Activated naive CD4-positive, alpha-beta T cell treated with anti-CD3 and anti-CD28 coated beads for 36 hours (primary cell): Measurements from ENCODE around the gene MDM1. TPM values are rescaled to one million over a fixed set of nuclear protein-coding genes. Genes with fewer than 3 reads are reported as not detected.

Source experiments
- CTCF ChIA-PET: fragments of 350-600 bp; sonication (Branson Sonifier 250); formaldehyde crosslinking; loops from one replicate; lab custom pipeline; 2021; ENCODE audit warnings: antibody characterized with exemption; lab: Charles Lee
- DNase-seq: peaks from one replicate; pipeline ENCODE4 v3.0.0-alpha.2; 2020
- H3K27ac Mint-ChIP-seq: one replicate; pipeline ENCODE4 v1.8.0; 2021; ENCODE audit warnings: mild to moderate bottlenecking, mixed read lengths
- H3K27me3 Mint-ChIP-seq: one replicate; pipeline ENCODE4 v1.8.0; 2021; ENCODE audit warnings: low read depth, mixed read lengths
- H3K36me3 Mint-ChIP-seq: one replicate; pipeline ENCODE4 v1.8.0; 2021; ENCODE audit warnings: low read depth, mixed read lengths
- H3K4me1 Mint-ChIP-seq: one replicate; pipeline ENCODE4 v1.8.0; 2021; ENCODE audit warnings: low read depth, mixed read lengths
- H3K4me3 Mint-ChIP-seq: one replicate; pipeline ENCODE4 v1.8.0; 2021; ENCODE audit warnings: mild to moderate bottlenecking, moderate library complexity, mixed read lengths
- H3K9me3 Mint-ChIP-seq: one replicate; pipeline ENCODE4 v1.8.0; 2021; ENCODE audit warnings: mixed read lengths
- intact Hi-C: fragments of 100-400 bp; cut with micrococcal nuclease; formaldehyde crosslinking; loops from one replicate; pipeline ENCODE4 v1.15.1; 2023
- total RNA-seq, 2 experiments: library from RNA; stranded (reverse); gene quantifications; one replicate each; pipeline ENCODE4 v1.2.3, GENCODE V29; 2021

The MDM1 gene
- total RNA-seq, 2 experiments from 2014 or later, result 16.5 to 20.8 TPM

- Mint-ChIP-seq H3K27ac (no peak overlapping the region), H3K36me3 (no peaks in the 10 kb centered on the region), H3K4me3 (no peak overlapping the region), H3K4me1 (peaks cover 21% of the 10 kb centered on the region), H3K27me3 (peaks cover 22% of the 10 kb centered on the region), H3K9me3 (peaks cover 3% of the 10 kb centered on the region)
- no peak for DNase-seq
- intact Hi-C loops, result no loop called here
- CTCF ChIA-PET, result interaction anchor here (0.6 to 1.2 kb wide), 2 partner anchors 27 to 49 kb away, joined by 3 read pairs; no protein-coding TSS in a partner anchor
Measured at GRCh38 chr12:68285541-68285940, 46.6 kb downstream of the MDM1 start.

- no peak for DNase-seq
- Mint-ChIP-seq H3K36me3 (no peaks in the 10 kb centered on the region), H3K4me1 (peaks cover 22% of the 10 kb centered on the region), H3K4me3 (no peak overlapping the region), H3K9me3 (no peaks in the 10 kb centered on the region), H3K27me3 (peaks cover 24% of the 10 kb centered on the region), H3K27ac (no peak overlapping the region)
- intact Hi-C loops, result no loop called here
- CTCF ChIA-PET, result interaction anchor here (0.7 to 1.9 kb wide), 3 partner anchors 48 to 94 kb away, joined by 3 to 6 read pairs (median 6); no protein-coding TSS in a partner anchor
Measured at GRCh38 chr12:68281322-68282077, 50.7 kb downstream of the MDM1 start.

- DNase-seq, result no peak
- Mint-ChIP-seq H3K4me3 (no peak overlapping the region), H3K9me3 (no peaks in the 10 kb centered on the region), H3K4me1 (peaks cover 24% of the 10 kb centered on the region), H3K27ac (no peak overlapping the region), H3K36me3 (no peaks in the 10 kb centered on the region), H3K27me3 (peaks cover 24% of the 10 kb centered on the region)
- intact Hi-C loops, result no loop called here
- CTCF ChIA-PET, result interaction anchor here (1.1 kb wide), 1 partner anchor 240 kb away, joined by 4 read pairs; no protein-coding TSS in a partner anchor
Measured at GRCh38 chr12:68280240-68280639, 51.9 kb downstream of the MDM1 start.

- no peak overlapping the region for H3K4me3 Mint-ChIP-seq
- intact Hi-C loops, result no loop called here
- DNase-seq, result no peak
- peaks cover 22% of the 10 kb centered on the region for H3K27me3 Mint-ChIP-seq
- H3K27ac Mint-ChIP-seq, result no peak overlapping the region
- peaks cover 24% of the 10 kb centered on the region for H3K4me1 Mint-ChIP-seq
- no peaks in the 10 kb centered on the region for H3K36me3 Mint-ChIP-seq
- no peaks in the 10 kb centered on the region for H3K9me3 Mint-ChIP-seq
- CTCF ChIA-PET, result no interaction called here
Measured at GRCh38 chr12:68279227-68280054, 52.7 kb downstream of the MDM1 start.

GRCh38 chr12:68276402-68276930 is 55.7 kb downstream of the MDM1 start:
- DNase-seq, result no peak
- H3K27ac Mint-ChIP-seq, result no peak overlapping the region
- no peak overlapping the region for H3K4me3 Mint-ChIP-seq
- H3K4me1 Mint-ChIP-seq, result peaks cover 19% of the 10 kb centered on the region
- CTCF ChIA-PET, result interaction anchor here (0.6 to 1.1 kb wide), 2 partner anchors 41 to 505 kb away, joined by 3 read pairs; no protein-coding TSS in a partner anchor
- intact Hi-C loops, result loop anchor here (1.0 kb wide), 1 partner anchor 8 kb away; no protein-coding TSS in a partner anchor
- H3K9me3 Mint-ChIP-seq, result no peaks in the 10 kb centered on the region
- no peaks in the 10 kb centered on the region for H3K36me3 Mint-ChIP-seq
- peaks cover 17% of the 10 kb centered on the region for H3K27me3 Mint-ChIP-seq

GRCh38 chr12:68272732-68273131 is 59.4 kb downstream of the MDM1 start:
- H3K27me3 Mint-ChIP-seq, result peaks cover 29% of the 10 kb centered on the region
- no peaks in the 10 kb centered on the region for H3K36me3 Mint-ChIP-seq
- CTCF ChIA-PET, result interaction anchor here (2.7 kb wide), 1 partner anchor 50 kb away, joined by 7 read pairs; no protein-coding TSS in a partner anchor
- H3K4me1 Mint-ChIP-seq, result peaks cover 14% of the 10 kb centered on the region
- H3K27ac Mint-ChIP-seq, result no peak overlapping the region
- H3K4me3 Mint-ChIP-seq, result no peak overlapping the region
- DNase-seq, result no peak
- intact Hi-C loops, result no loop called here
- no peaks in the 10 kb centered on the region for H3K9me3 Mint-ChIP-seq

GRCh38 chr12:68271346-68271745 is 60.8 kb downstream of the MDM1 start:
- H3K4me1 Mint-ChIP-seq, result peaks cover 8% of the 10 kb centered on the region
- no peaks in the 10 kb centered on the region for H3K36me3 Mint-ChIP-seq
- intact Hi-C loops, result no loop called here
- peaks cover 28% of the 10 kb centered on the region for H3K27me3 Mint-ChIP-seq
- H3K27ac Mint-ChIP-seq, result no peak overlapping the region
- CTCF ChIA-PET, result interaction anchor here (2.7 kb wide), 1 partner anchor 48 kb away, joined by 7 read pairs; no protein-coding TSS in a partner anchor
- no peaks in the 10 kb centered on the region for H3K9me3 Mint-ChIP-seq
- no peak overlapping the region for H3K4me3 Mint-ChIP-seq
- DNase-seq, result no peak

- no peak for DNase-seq
- intact Hi-C loops, result no loop called here
- Mint-ChIP-seq H3K4me3 (no peak overlapping the region), H3K27ac (no peak overlapping the region), H3K36me3 (no peaks in the 10 kb centered on the region), H3K27me3 (peaks cover 26% of the 10 kb centered on the region), H3K4me1 (peaks cover 8% of the 10 kb centered on the region), H3K9me3 (no peaks in the 10 kb centered on the region)
- CTCF ChIA-PET, result no interaction called here
Measured at GRCh38 chr12:68270358-68270757, 61.8 kb downstream of the MDM1 start.

- Mint-ChIP-seq H3K9me3 (no peaks in the 10 kb centered on the region), H3K27ac (no peak overlapping the region), H3K4me3 (no peak overlapping the region), H3K36me3 (no peaks in the 10 kb centered on the region), H3K27me3 (peaks cover 27% of the 10 kb centered on the region), H3K4me1 (peaks cover 10% of the 10 kb centered on the region)
- CTCF ChIA-PET, result interaction anchor here (0.9 kb wide), 1 partner anchor 46 kb away, joined by 3 read pairs; no protein-coding TSS in a partner anchor
- DNase-seq, result no peak
- intact Hi-C loops, result no loop called here
Measured at GRCh38 chr12:68269779-68270178, 62.4 kb downstream of the MDM1 start.

GRCh38 chr12:68268967-68269366 is 63.2 kb downstream of the MDM1 start:
- DNase-seq, result no peak
- intact Hi-C loops, result loop anchor here (1.0 kb wide), 1 partner anchor 7 kb away; no protein-coding TSS in a partner anchor
- peaks cover 12% of the 10 kb centered on the region for H3K4me1 Mint-ChIP-seq
- CTCF ChIA-PET, result interaction anchor here (0.9 kb wide), 1 partner anchor 47 kb away, joined by 3 read pairs; no protein-coding TSS in a partner anchor
- no peaks in the 10 kb centered on the region for H3K36me3 Mint-ChIP-seq
- no peak overlapping the region for H3K27ac Mint-ChIP-seq
- peaks cover 35% of the 10 kb centered on the region for H3K27me3 Mint-ChIP-seq
- H3K4me3 Mint-ChIP-seq, result no peak overlapping the region
- no peaks in the 10 kb centered on the region for H3K9me3 Mint-ChIP-seq

GRCh38 chr12:68267892-68268396 is 64.2 kb downstream of the MDM1 start:
- Mint-ChIP-seq H3K4me3 (no peak overlapping the region), H3K4me1 (peaks cover 12% of the 10 kb centered on the region), H3K9me3 (no peaks in the 10 kb centered on the region), H3K27me3 (peaks cover 41% of the 10 kb centered on the region), H3K36me3 (no peaks in the 10 kb centered on the region), H3K27ac (no peak overlapping the region)
- peak; percentile 16 for DNase-seq
- CTCF ChIA-PET, result no interaction called here
- intact Hi-C loops, result loop anchor here (1.0 kb wide), 1 partner anchor 8 kb away; no protein-coding TSS in a partner anchor

- no peak overlapping the region for H3K27ac Mint-ChIP-seq
- peaks cover 28% of the 10 kb centered on the region for H3K4me1 Mint-ChIP-seq
- no peak overlapping the region for H3K4me3 Mint-ChIP-seq
- CTCF ChIA-PET, result no interaction called here
- H3K27me3 Mint-ChIP-seq, result peaks cover 36% of the 10 kb centered on the region
- no peaks in the 10 kb centered on the region for H3K9me3 Mint-ChIP-seq
- DNase-seq, result no peak
- H3K36me3 Mint-ChIP-seq, result no peaks in the 10 kb centered on the region
- intact Hi-C loops, result no loop called here
Measured at GRCh38 chr12:68264857-68265256, 67.3 kb downstream of the MDM1 start.
